Osteocyte (in vitro differentiated cells): Measurements from ENCODE around the gene PHAF1. TPM values are rescaled to one million over a fixed set of nuclear protein-coding genes. Genes with fewer than 3 reads are reported as not detected.

Source experiments
- DNase-seq: peaks from one replicate; pipeline ENCODE4 v3.0.0; 2021; ENCODE audit warnings: mixed read lengths; ENCODE audit not compliant: unreplicated experiment; ENCODE audit errors: extremely low spot score
- H3K27ac Mint-ChIP-seq: one replicate; pipeline ENCODE4 v1.8.0; 2021; ENCODE audit warnings: mild to moderate bottlenecking, mixed read lengths; ENCODE audit not compliant: unreplicated experiment
- H3K27me3 Mint-ChIP-seq: one replicate; pipeline ENCODE4 v1.8.0; 2021; ENCODE audit warnings: mixed read lengths; ENCODE audit not compliant: unreplicated experiment
- H3K36me3 Mint-ChIP-seq: one replicate; pipeline ENCODE4 v1.8.0; 2021; ENCODE audit warnings: mixed read lengths; ENCODE audit not compliant: unreplicated experiment
- H3K4me1 Mint-ChIP-seq: one replicate; pipeline ENCODE4 v1.8.0; 2021; ENCODE audit warnings: mixed read lengths; ENCODE audit not compliant: unreplicated experiment
- H3K4me3 Mint-ChIP-seq: one replicate; pipeline ENCODE4 v1.8.0; 2021; ENCODE audit warnings: mild to moderate bottlenecking, moderate library complexity, mixed read lengths; ENCODE audit not compliant: unreplicated experiment
- H3K9me3 Mint-ChIP-seq: one replicate; pipeline ENCODE4 v1.8.0; 2021; ENCODE audit warnings: mixed read lengths; ENCODE audit not compliant: unreplicated experiment
- CTCF ChIP-seq: fragments of 200-600 bp; sonication (generic); IDR thresholded peaks from 2 replicates; pipeline ENCODE4 v1.5.0; 2021; ENCODE audit warnings: antibody characterized with exemption, mild to moderate bottlenecking, moderate library complexity
- total RNA-seq: library from RNA; stranded (reverse); gene quantifications from 2 replicates; pipeline ENCODE4 v1.2.1, GENCODE V29; 2021

Gene PHAF1
- total RNA-seq, 1 donor from 2014 or later: 19.5 TPM

DNA sequence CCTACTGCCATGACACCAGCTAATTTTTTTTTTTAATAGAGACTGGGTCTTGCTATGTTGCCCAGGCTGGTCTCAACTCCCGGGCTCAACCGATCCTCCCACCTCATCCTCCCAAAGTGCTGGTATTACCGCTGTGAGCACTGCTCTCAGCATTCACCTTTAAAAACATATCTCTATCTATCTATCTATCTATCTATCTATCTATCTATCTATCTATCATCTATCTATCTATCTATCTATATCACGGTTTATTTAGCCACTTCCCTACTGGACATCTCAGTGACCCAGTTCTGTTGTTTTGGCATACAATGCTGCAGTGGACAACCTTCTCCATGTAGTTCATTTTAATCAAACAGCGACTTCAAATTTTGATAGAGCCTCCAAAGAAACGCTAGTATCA, 1.3 kb upstream of the PHAF1 start:
- no peak for TF ChIP-seq CTCF
- no peaks in the 10 kb centered on the region for H3K27me3 Mint-ChIP-seq
- H3K36me3 Mint-ChIP-seq: peaks cover 4% of the 10 kb centered on the region
- peak overlapping the region; percentile 97 for H3K27ac Mint-ChIP-seq
- peaks cover 22% of the 10 kb centered on the region for H3K4me1 Mint-ChIP-seq
- no peak for DNase-seq
- H3K4me3 Mint-ChIP-seq: no peak overlapping the region
- no peaks in the 10 kb centered on the region for H3K9me3 Mint-ChIP-seq

DNA sequence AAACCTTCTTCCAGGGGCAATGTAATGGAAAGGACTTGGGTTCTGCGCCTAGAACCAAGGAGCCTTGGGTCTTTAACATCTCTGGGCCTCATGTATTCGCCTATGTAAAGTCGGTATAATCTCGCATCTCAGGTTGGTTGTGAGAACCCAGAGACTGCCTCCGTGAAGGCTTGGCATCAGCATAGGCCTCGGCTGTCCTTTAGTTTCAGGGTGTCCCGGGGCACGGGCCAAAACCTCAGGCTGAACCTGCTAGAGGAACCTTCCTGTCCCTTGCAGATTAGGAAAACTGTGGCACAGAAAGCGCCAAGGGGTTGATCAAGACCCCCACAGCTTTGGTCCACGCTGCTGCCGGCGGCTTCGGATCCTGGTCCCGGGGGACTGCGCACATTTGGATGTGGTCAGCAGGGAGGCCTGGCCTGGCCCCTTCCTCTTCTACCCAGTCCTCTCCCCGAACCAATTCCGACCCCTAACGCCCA, 772 bp upstream of the PHAF1 start:
- peak overlapping the region; percentile 97 for H3K27ac Mint-ChIP-seq
- no peaks in the 10 kb centered on the region for H3K9me3 Mint-ChIP-seq
- H3K4me3 Mint-ChIP-seq: peak overlapping the region; percentile 92
- DNase-seq: no peak
- TF ChIP-seq CTCF: no peak
- H3K4me1 Mint-ChIP-seq: peaks cover 22% of the 10 kb centered on the region
- H3K27me3 Mint-ChIP-seq: no peaks in the 10 kb centered on the region
- H3K36me3 Mint-ChIP-seq: peaks cover 4% of the 10 kb centered on the region

GRCh38 chr16:67111951-67112444, 2.3 kb downstream of the PHAF1 start:
- Mint-ChIP-seq H3K9me3 (no peaks in the 10 kb centered on the region), H3K36me3 (peaks cover 4% of the 10 kb centered on the region), H3K4me1 (peaks cover 24% of the 10 kb centered on the region), H3K27me3 (no peaks in the 10 kb centered on the region), H3K4me3 (no peak overlapping the region), H3K27ac (no peak overlapping the region)
- DNase-seq: no peak
- TF ChIP-seq CTCF: no peak

- Mint-ChIP-seq H3K27ac (no peak overlapping the region), H3K36me3 (peaks cover 4% of the 10 kb centered on the region), H3K4me1 (peaks cover 24% of the 10 kb centered on the region), H3K27me3 (no peaks in the 10 kb centered on the region), H3K4me3 (no peak overlapping the region), H3K9me3 (no peaks in the 10 kb centered on the region)
- TF ChIP-seq CTCF: no peak
- no peak for DNase-seq
Observed at GRCh38 chr16:67112591-67113399, 3.1 kb downstream of the PHAF1 start.

GRCh38 chr16:67114793-67115192, 5.1 kb downstream of the PHAF1 start:
- peaks cover 19% of the 10 kb centered on the region for H3K4me1 Mint-ChIP-seq
- TF ChIP-seq CTCF: no peak
- no peaks in the 10 kb centered on the region for H3K27me3 Mint-ChIP-seq
- no peak overlapping the region for H3K4me3 Mint-ChIP-seq
- peaks cover 6% of the 10 kb centered on the region for H3K36me3 Mint-ChIP-seq
- no peak for DNase-seq
- no peak overlapping the region for H3K27ac Mint-ChIP-seq
- no peaks in the 10 kb centered on the region for H3K9me3 Mint-ChIP-seq
